H1 (cell line): ENCODE data around the gene CPED1. TPM values are rescaled to one million over a fixed set of nuclear protein-coding genes. Genes with fewer than 3 reads are reported as not detected.

Experiments used
- ASH2L ChIP-seq: fragments of 200-600, 300-600 bp; sonication (generic); IDR thresholded peaks from one replicate; pipeline ENCODE4 v1.7.1; 2017; ENCODE audit warnings: low read length
- CREB1 ChIP-seq: IDR thresholded peaks from 2 replicates; pipeline ENCODE4 v1.6.1; 2012; ENCODE audit warnings: inconsistent platforms
- GTF2F1 ChIP-seq: IDR thresholded peaks from 2 replicates; pipeline ENCODE4 v1.6.1; 2012; ENCODE audit warnings: low read depth, low read length, improper control_type of control experiment, borderline replicate concordance
- POLR2A ChIP-seq, 2 experiments: IDR thresholded peaks; 1 replicate in 1 of 2; 2 replicates in 1 of 2; pipeline ENCODE4 v1.6.1; 2011; ENCODE audit warnings: low read depth in 2 of 2, low read length in 2 of 2, mild to moderate bottlenecking in 2 of 2; ENCODE audit errors: control extremely low read depth in 1 of 2
- polyA plus RNA-seq, 7 experiments: library from polyadenylated mRNA; depleted of rRNA in 3 of 7; stranded (reverse) in 5 of 7; unstranded in 2 of 7; fragments of >200 nt in 5 of 7; fragments of 200-250 nt in 2 of 7; gene quantifications; 1 replicate in 5 of 7; 2 replicates in 1 of 7; 4 replicates in 1 of 7; pipeline versions ENCODE4 v1.2.1 to v1.2.3, GENCODE V29; 2011 to 2013; ENCODE audit warnings: missing spikeins in 2 of 7, mixed read lengths in 2 of 7
- total RNA-seq: library from RNA; stranded (reverse); fragmentation: NEBNext Ultra II Directional; extraction: Animal tissue kit (Norgen Biotek cat#: 25700); gene quantifications from 2 replicates; pipeline ENCODE4 v1.2.1, GENCODE V29; 2021

The CPED1 gene
- total and polyA plus RNA-seq, 2 of the 8 experiments (the other 6 are each of a cell fraction or from before 2014, with no cell fraction given) = 0.08 to 0.39 TPM

GRCh38 chr7:121012919-121013318 lies 24.4 kb downstream of the CPED1 start (continued):
- TF ChIP-seq GTF2F1 = no peak
- TF ChIP-seq CREB1 = no peak
- TF ChIP-seq POLR2A (IDR thresholded peaks at IDR 0.05; ENCODE audit: control extremely low read depth in 1 of 2, low read depth in 2 of 2, low read length in 2 of 2) = no peak
- no peak for TF ChIP-seq ASH2L
